GM21360 (cell line): ENCODE measurements around the gene TMEM131L.
"Not testable (repeated sequence)": the region's sequence is repeated elsewhere in the genome, so short reads cannot be mapped to it uniquely, and the experiment has no call there.

ENCODE experiments used
- ATAC-seq: cut with Tn5 transposase; IDR thresholded peaks from one replicate; pipeline ENCODE4 v1.9.1; 2021; ENCODE audit warnings: mild to moderate bottlenecking, moderate library complexity; ENCODE audit not compliant: unreplicated experiment

The TMEM131L gene

DNA sequence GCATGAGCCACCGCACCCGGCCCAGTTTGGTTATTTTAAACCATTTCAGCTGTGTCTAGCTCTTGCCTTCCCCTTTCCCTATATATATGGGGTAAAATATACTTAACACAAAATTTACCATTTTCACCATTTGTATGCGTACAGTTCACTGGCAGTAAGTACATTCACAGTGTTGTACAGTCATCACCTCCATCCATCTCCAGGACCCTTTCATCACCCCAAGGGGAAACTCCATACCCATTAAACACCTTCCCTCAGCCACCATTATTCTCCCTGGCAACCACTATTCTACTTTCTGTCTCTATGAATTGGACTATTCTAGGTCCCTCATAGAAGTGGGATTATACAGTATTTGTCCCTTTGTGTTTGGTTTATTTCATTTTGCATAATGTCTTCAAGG, 106.4 kb downstream of the TMEM131L start:
- ATAC-seq = no peak

DNA sequence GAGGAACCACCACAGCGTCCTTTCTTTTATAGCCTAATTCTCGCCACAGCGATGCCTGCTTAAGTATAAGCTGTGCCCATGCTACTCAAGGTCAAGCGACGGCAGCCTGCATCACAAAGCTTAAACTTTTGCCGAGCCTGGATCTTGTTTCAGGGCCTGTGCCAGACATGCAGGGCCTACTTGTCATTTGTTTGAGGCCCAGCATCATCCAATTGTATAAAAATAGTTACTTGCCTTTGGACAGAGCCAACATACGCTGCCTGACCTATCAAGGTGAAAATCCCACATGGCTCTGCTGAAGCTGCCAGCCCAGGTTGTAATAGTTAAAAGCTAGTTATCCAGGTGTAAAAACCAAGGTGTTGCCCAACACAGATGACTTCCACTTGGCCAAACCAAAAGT, 107.1 kb downstream of the TMEM131L start:
- no peak for ATAC-seq

DNA sequence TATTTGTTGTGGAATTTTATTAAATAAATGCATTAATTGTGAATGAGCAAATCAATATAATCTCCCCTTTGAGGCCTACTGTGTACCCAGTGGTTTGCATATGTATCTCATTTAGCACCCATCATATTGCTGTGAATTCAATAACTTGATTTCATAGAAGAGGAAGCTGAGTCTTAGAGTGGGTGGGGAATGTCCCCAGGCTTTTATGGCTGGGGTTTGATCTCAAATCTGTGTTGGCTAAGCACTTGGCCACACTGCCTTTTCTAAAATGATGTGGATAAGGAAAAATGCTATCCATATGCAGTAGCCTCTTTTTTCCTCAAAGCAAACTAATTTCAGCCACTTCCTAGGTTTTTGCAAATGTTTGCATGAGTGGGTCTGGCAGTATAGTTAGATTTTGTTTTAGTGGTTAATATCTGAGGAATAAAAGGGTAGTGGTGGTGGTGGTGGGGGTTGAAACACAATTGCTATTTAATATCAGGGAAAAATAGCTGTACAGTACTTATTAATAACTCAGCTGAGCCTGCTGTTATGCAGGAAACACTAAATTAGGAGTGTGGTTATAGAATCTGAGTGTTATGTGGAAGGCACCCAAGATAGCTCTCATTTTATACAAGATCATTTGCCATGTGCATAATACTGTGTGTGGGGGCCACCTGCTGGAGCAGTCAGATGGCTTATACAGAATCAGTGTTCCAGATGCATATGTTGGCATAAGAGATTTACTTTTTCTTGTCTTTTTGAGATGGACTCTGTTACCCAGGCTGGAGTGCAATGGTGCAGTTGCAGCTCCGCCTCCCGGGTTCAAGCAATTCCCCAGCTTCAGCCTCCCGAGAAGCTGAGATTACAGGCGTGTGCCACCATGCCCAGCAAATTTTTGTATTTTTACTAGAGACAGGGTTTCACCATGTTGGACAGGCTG, 108.0 kb downstream of the TMEM131L start:
- peak; percentile 44 for ATAC-seq

DNA sequence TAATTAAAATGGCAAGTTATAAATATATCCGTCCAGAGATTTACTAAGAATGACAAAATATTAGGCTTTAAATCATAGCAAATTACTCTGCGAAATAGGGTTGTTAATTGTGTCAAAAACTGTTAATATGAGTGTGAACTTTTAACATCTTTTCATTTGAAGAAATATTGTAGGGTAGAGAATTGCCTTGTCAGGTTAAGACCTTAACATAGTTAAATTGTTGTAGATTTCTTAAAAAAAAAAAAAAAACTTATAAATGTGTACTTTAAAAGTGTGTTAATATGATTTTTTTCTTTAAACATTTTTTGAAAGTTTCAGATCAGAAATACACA, 110.2 kb downstream of the TMEM131L start:
- ATAC-seq = no peak

DNA sequence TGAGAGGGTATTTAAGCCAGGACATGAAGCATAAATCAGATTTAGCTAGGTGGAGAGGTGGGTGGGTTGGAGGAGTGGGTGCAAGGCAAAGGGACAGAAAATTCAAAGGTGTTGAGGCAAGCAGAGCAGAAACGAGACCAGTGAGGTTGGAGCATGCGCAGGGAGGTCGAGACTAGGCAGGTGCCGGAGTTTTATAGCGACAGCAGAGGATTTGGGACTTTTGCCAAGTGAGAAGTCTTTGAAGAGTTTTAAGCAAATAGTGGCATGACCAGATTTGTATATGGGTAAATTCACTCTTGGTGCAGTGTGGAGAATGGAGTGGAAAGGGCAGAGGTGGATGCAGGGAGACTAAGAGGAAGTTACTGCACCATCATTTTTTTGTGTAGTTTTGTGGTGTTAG, 110.9 kb downstream of the TMEM131L start:
- ATAC-seq = no peak

DNA sequence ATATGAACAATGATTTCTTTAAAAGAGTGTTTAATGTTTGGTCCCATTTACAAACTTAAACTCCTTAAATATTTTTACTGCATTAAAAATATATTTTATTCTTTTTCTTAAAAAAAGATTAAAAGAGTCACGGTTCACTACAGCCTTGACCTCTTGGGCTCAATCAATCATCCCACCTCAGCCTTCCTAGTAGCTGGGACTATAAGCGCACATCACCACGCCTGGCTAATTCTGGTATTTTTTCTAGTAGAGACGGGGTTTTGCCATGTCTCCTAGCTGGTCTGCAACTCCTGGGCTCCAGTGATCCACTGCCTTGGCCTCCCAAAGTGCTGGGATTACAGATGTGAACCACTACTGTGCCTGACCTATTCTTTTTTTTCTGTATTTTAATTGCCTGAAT, 113.2 kb downstream of the TMEM131L start:
- no peak for ATAC-seq

DNA sequence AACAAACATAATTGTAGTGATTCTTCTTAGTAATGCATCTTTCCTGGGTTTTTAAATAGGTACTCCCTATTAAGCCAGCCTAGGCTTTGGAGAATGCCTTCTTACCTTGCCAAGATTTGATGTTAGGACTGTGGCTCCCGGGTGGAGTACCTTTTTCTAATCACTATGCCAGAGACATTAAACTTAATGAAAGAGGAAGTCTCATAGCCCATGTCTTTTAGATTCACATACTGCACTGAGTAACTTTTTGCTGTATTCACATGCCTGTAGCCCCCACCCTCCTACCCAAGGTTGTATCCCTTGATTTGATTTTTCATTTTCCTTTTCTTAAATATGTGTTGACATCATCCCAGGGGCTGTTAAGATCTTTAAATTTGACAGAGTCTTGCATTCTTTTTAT, 113.7 kb downstream of the TMEM131L start:
- no peak for ATAC-seq

DNA sequence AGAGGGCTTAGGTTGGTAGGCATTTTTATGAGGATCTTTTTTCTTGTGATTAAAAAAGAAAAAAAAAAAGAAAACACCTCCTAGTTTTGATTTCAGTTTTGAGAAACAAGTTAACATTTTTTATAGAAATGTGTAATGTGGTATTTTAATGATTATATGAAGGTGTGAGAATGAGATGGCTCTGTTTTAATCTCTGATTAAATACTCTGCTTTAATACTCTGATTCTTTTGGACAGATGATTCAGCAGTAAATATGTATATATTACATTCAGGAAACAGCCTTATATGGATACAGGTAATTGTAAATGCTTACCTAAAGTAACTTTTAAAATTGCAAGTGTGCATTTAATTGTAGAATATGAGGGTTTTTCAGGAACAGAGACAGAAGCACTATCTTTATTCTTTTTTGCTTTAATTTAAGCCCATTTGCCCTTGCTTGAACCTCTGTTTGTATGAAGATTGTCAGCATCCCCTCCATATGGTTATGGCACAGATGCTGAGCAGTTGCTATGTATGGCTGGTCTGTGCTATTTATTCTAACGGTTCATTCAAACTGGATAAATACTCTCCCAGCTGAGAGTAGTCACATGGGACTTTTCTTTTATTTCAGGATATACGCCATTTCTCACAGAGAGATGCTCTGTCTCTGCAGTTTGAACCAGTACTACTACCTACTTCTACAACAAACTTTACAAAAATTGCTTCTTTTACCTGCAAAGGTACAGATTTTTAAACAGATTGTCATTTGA, 117.0 kb downstream of the TMEM131L start:
- no peak for ATAC-seq

DNA sequence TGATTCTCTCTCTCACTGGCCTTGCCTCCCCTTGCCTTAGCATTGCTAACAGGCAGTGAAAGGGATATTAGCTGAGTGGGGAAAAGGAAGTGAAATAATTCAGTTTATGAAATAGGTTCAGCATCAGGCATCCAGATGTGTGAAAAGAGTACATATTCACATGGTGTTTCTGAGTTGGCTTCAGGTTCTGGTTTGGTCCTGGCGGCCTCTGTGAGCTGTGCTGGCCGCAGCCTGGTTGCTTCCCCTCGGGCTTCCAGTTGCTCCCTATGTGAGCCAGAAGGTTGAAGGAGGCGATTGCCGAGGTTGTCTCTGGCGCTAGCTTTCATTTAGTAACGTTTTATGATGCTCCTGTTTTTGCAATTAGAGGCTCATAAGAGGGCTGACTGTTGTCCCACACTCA, 118.9 kb downstream of the TMEM131L start:
- no peak for ATAC-seq

DNA sequence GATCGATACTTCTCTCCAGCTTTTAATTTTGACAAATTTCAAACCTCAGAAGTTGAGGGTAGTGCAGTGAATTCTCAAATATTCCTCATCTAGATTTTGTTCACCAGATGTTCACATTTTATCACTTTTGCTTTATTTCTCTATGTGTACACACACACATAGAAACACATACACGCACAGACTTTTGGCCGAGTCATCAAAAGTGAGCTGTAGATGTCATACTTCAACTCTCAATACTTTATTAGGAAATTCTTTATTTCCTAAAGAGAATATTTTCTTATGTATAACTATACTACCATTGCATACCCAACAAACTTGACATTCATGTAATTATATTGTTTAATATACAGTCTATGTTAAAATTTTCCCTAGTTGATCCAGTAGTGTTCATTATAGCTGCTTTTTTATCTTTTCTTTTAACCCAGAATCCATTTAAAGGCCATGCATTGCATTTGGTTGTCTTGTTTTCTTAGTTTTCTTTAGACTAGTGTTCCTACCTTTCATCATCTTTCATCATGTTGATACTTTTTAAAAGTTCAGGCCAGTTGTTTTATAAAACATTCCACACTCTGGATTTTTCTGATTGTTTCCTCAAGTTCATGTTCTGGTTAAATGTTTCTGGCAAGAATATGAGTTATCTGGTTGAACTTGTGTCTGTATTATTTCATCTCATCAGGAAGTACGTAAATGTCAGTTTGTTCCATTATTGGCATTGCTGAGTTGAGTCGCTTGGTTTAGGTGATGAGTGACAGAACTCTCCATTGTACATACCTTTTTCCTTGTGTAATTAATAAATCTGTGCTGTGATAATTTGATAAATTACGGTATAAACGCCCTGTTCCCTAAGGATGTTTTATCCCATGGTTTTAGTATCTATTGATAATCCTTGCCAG, 123.8 kb downstream of the TMEM131L start:
- ATAC-seq = no peak

DNA sequence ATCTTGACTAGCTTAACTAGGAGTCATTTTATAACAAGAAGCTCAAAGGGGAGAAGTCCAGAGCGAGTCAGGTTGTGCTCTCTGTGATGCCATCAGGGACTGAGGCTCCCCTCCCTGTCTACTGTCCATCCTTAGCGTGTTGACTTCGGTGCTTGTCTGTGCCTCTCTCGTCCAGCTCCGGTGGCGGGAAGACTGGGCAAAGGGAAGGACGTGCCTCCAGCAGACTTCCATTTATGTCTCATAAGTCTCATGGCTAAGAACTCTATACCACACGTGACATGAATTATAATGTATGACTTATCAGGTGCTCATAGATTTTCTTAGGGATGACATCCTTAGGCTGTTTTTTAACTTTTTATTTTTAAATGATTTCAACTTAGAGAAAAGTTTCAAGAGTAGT, 125.3 kb downstream of the TMEM131L start:
- ATAC-seq = no peak

DNA sequence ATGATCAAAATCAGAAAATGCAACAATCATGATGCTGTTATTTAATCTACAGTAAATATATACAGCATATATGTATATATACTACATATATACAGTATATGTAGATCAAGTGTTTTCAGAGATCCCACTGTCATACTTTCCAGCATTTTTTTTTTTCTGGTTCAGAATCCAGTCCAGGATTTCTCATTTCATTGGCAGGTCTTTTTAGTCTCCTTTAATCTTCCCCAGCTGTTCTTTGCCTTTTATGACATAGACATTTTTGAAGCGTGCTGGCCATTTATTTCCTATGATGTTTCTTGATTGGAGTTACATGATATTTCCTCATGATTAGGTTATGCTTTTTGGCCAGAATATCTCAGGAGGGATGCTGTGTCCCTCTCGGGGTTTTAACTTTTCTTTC, 125.9 kb downstream of the TMEM131L start:
- no peak for ATAC-seq

DNA sequence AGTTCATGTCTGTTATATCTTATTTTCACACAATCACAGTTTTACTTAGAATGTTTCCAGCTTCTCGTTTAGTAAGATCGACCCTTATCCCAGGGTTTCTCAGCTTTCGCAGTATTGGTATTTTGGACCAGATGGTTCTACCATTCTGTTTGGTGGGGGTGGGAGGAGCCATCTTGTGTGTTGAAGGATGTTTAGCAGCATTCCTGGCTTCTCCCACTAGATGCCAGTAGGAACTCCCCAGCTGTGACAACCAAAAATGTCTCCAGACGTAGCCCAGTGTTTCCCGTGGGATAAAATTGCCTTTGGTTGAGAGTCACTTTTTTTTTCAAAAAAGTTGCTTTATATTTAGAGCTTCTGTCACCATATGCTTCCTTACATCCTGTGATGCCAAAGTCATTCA, 127.0 kb downstream of the TMEM131L start:
- ATAC-seq = no peak

DNA sequence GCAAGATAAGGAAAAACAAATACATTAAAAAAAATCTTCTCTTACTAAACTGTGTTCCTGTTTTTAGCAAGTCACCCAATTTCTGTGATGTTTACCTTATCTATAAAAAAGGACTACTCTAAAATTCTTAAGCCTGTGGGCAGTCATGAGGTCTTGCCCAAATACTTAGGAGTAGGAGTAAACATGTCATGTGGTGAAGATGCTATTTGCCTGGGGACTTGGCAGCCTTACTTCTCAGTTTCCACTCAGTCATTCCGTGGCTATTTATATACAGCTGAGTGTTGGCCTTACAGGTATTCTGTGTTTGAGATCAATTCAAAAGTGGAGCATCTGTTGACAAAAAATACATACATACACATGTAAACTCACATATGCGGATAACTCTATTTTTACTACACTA, 128.1 kb downstream of the TMEM131L start:
- no peak for ATAC-seq

DNA sequence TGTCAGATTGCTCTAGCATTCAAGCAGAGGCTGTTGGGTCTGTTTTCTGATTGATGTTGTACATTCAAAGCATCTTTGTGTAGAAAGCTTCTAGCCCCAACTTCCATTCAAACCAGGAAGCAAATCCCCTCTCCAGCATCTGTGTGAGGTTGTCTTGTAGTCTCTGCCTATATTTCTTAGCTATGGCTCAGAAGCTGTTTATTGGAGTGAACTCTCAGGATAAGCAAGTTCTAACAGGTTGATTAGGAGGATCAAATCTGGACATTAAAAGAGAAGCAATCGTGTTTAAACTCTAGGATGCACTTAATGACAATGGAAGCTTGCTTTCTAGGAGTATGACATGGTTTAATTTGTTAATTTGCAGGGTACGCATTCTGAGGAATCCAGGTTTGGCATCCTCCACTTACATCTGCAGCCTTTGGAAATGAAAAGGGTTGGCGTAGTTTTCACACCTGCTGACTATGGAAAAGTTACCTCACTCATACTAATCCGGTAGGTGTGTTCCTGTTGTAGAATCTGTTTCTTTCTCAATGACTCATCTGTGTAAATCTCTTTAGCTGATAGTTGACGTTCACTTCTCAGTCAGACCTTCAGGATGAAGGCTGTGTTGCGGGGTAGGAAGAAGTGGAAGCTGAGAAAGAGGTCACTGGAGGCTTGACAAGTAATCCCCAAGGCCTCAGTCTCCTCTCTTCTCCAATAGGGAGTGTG, 129.9 kb downstream of the TMEM131L start:
- ATAC-seq = no peak

DNA sequence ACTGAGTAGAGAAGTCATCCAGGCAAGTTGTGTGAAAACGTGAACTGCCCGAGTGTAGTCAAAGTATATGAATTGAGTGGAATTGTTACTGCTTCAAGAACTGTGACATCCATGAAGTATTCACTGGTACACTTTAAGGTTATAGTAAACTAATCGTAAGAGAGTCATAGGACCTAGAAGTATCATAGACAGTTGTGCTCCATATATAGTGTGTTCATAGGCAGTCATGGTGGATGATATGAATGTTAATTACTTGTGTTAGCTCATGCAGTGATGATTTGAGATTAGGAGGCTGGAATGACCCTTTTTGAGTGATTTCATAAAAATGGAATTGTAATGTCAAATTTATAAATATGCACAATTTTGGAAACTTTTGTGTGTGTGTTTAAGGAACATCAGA, 136.6 kb downstream of the TMEM131L start:
- no peak for ATAC-seq

DNA sequence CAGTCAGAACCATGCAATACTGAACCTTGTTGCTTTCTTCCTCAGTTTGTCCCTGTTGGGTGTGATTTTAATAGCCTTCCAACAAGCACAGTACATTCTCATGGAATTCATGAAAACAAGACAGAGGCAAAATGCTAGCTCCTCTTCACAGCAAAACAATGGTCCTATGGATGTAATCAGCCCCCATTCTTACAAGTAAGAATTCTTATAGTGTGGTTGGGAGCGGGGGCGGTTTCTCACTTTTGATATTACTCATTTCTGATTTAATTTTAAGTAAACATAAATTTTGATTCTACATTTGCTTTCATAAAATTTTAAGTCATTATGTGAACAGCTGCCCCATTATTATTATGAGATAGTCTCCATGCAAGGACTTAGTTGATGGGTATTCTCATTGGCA, 137.1 kb downstream of the TMEM131L start:
- no peak for ATAC-seq

DNA sequence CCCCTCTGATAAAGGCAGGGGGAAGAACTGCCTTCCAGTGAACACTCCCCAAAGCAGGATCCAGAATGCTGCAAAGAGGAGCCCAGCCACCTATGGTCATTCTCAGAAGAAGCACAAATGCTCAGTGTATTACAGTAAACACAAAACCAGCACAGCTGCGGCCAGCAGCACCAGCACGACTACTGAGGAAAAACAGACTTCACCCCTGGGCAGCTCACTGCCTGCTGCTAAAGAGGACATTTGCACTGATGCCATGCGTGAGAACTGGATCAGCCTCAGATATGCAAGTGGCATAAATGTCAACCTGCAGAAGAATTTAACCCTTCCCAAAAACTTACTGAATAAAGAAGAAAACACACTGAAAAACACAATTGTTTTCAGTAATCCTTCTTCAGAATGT, 137.7 kb downstream of the TMEM131L start:
- no peak for ATAC-seq

DNA sequence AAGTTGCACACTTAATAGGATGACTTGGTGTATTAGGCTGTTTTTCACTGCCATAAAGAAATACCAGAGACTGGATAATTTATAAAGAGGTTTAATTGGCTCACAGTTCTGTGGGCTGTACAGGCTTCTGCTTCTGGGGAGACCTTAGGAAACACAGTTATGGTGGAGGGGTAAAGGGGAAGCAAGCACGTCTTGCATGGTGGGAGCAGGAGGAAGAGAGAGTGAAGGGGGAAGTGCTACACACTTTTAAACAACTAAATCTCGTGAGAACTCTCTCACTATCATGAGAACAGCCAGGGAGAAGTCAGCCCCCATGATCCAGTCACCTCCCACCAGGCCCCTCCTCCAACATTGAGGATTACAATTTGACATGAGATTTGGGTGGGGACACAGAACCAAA, 142.9 kb downstream of the TMEM131L start:
- ATAC-seq = not testable (repeated sequence)

DNA sequence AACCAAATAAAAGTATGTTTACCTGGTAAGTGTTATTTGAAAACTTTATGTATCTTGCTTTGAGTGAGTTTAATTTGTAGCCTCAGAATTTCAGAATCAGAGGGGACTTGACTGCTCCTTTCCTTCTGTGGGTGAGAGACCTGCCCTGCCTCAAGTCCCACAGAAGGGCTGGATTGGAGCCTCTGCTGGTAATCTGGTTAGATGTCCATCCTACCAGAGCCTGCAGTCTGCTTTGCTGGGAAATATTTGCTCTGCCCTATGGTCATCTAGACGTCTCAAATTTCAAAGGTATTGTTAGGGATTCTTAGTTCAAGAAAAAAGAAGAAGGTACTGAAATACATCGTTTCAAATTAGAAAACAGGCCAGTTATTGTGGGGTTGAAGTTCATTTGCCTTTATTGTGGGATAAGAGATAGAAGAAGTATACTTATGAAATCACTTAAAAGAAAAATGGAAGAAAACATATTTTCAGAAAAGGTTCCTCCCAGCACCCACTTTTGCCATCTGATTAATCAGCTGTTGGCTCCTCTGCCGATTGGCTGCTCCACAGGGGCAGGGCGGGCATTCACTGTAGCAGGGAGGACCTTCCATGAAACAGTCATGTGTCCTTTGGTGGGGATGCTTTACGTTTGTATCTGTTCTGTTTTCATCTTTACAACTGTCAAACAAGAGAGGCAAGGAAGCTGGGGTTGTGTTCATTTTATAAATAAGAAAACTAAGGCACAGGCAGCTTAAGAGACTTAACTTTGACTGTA, 144.6 kb downstream of the TMEM131L start:
- no peak for ATAC-seq
